Left hindlimb (tissue), 1 donor: ENCODE data around the gene SCMH1.
A peak's percentile ranks its signal among the peaks of the same experiment; 100 is the strongest.
"Not testable (repeated sequence)": the region's sequence is repeated elsewhere in the genome, so short reads cannot be mapped to it uniquely, and the experiment has no call there.

Source experiments
- DNase-seq: peaks from one replicate; pipeline ENCODE4 v3.0.0-alpha.2; 2018

SCMH1 gene

GRCh38 chr1:41200728-41201127 lies 41.4 kb downstream of the SCMH1 start:
- no peak for DNase-seq

GRCh38 chr1:41199375-41199774 lies 42.7 kb downstream of the SCMH1 start:
- no peak for DNase-seq

DNA sequence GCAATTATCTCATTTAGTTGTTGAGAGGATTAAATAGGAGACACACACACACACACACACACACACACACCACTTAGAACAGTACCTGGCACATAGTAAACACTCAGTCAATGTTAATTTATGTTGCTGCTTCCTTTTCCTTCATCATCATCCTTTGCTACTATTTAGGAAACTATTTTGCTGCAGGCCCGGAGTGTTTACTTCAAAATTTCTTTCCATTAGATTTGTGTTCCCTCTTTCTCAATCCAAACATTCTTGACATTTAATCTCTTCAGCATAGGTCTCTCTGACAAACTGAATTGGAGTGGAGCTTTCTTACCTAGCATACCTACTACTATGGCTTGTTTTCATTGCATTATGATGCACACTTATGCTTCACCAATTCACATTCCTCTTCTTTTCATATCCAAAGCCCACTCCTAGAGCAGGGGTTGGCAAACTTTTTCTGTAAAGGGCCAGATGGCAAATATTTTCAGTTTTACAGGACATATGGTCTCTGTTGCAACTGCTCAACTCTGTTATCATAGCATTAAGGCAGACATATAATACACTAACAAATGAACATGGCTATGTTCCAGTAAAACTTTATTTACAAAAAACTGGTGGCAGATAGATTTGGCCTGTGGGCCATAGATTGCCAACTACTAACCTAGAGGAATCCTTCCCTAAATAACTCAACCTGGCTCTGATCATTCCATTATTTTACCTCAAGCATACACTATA lies 49.5 kb downstream of the SCMH1 start:
- DNase-seq = no peak

DNA sequence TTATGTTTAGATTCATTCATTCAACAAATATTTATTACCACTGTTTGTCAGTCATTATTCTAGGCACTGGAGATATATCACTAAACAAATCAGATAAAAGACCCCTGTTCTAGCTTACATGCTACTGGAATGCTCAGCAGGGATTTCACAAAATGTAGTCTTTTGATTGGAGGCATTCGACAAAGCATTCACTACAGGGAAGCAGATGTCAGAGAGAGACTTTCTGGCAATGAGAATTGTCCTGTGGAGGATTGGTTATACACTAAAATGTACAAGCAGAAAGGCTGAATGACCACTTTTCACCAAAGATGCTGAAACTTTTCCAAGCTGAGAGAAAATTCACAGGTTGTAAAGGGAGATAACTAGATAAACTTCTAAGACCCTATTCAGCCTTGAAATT lies 57.7 kb downstream of the SCMH1 start:
- no peak for DNase-seq

- DNase-seq = not testable (repeated sequence)
Measured at GRCh38 chr1:41178230-41178629, 63.9 kb downstream of the SCMH1 start.

DNA sequence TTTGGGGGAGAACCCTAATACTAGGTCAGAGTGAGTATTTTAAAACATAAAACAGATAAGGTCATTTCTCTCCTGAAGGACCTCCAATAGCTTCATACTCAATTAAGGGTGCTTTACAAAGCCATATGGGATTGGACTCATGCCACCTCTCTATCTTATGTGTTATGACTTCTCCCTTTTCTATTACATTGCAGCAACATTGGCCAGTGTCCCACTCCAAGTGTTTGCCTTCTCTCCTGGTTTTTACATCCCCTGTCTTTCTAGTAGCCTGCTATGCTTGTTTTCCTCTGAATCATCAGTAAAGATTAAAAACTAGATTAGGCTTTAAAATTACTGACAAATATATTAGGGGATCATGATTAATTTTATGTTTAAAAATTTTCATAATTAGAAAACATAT lies 66.6 kb downstream of the SCMH1 start:
- DNase-seq = no peak

DNA sequence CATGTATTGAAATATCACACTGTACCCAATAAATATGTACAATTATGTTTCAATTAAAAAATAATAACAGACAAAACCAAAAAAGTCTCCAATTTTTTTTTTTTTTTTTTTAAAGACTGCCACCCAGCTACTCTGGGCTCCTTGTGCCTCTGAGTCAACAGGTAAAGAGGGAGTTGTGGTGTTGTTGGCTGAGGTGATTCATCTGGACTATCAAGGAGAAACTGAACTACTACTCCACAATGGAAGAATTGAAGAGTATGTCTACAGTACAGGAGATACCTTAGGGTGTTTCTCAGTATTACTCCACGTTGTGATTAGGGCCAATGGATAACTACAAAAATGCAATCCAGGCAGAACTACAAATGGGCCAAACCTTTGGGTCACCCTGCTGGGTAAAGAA lies 67.9 kb downstream of the SCMH1 start:
- DNase-seq = no peak

GRCh38 chr1:41173651-41174050 lies 68.5 kb downstream of the SCMH1 start:
- no peak for DNase-seq

GRCh38 chr1:41171266-41171874 lies 70.7 kb downstream of the SCMH1 start:
- no peak for DNase-seq

GRCh38 chr1:41169799-41170180 lies 72.3 kb downstream of the SCMH1 start:
- no peak for DNase-seq

DNA sequence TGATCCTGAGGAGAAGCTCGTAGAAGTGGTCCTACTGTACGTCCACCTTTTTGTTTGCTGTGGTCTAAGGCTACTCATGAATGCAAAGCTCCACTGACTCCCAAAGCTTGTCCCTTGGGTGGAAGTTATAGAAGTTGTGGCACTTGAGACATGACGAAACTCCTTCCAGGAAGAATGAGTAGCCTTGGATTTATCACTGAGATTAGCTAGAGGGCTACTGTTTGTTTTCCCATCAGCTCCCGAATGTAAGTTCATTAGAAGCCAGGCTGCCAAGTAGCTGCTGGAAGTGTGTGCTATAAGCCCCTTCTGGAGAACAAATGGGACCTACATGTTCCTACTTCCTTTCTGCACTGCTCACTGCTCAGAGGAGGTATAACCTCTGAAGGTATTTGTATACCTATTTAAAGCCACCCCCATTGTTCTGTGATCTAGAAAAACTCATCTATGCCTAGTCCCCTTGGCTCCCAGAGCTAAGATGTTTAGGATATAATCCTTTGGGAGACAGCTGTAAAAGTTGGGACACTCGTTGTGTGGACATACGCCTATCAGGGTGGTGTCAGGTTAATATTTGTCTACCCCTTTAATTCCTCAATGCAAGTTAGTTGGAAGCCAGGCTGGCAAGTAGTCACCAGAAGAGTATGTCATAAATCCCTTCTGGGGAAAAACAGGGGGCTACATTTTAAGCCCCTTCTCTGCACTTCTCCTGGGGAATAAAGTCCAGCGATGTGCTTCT lies 72.9 kb downstream of the SCMH1 start:
- DNase-seq = no peak

GRCh38 chr1:41167667-41168066 lies 74.4 kb downstream of the SCMH1 start:
- DNase-seq = no peak

- DNase-seq = no peak
Measured at GRCh38 chr1:41164727-41165126, 77.4 kb downstream of the SCMH1 start.

DNA sequence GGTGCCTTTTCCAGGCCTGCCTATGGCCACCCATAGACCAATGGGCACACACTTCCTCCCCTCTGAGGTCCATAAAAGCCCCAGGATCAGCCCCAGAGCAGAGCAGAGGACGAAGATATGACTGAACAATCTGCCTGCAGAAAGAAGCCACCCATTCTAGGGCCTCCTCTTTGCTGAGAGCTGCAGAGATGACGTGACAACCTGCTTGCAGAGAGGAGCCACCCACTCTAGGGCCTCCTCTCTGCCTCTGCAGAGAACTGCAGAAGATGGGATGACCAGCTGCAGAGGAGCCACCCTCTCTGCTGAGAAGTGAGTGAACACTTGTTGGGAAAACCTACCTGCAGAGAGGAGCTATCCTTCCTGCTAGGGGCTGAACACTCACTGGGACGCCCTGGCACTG lies 79.7 kb downstream of the SCMH1 start:
- no peak for DNase-seq

DNA sequence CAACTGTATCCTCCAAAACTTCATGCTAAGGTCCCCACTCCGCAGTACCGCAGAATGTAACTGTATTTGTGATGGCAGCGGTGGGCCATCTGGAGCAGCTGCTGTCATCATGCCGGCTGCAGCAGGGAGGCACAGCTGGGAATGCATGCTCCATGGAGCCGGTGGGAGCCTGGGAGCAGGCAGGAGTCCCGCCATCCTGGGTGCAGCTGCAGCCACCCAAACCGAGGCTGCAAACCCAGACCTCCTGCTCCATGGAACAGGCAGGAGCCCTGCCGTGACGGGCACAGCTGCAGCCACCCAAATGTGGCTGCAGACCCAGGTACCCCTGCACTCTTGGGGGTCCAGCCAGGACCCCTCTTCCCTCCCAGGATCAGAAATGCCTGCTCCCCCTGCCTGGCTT lies 80.3 kb downstream of the SCMH1 start:
- DNase-seq = peak; percentile 37

DNA sequence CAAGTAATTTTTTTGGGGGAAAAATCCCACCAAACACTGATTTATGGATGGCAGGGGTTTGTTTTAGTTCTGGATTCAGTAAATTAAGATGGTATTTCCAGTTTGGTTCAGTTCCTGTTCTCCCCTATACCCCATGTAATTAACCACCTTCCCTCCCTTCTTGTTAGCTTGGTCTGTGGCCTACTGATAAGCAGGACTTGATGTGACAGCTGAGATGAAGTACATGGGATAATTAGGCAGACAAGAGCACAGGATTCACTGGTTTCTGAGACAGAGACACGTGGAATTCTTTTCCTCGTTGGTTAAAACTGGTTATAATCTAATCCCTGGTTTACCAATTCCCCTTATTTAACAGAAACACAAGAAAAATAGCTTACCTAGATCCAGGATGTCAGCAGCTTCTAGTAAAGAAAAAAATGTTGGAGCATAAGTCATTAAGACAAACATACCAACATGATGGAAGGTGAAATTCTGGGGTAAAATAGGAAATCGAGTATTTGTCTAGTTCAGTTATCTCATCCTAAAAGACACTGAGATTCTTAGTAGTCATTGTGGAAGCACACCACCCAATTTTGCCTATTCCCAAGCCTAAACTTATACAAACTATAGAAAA lies 81.5 kb downstream of the SCMH1 start:
- no peak for DNase-seq

- DNase-seq = no peak
Measured at GRCh38 chr1:41158966-41159365, 83.1 kb downstream of the SCMH1 start.

- DNase-seq = no peak
Measured at GRCh38 chr1:41158147-41158875, 83.8 kb downstream of the SCMH1 start.

- DNase-seq = no peak
Measured at GRCh38 chr1:41155105-41155504, 87.0 kb downstream of the SCMH1 start.

GRCh38 chr1:41153750-41154274 lies 88.3 kb downstream of the SCMH1 start:
- DNase-seq = no peak

GRCh38 chr1:41152622-41153044 lies 89.5 kb downstream of the SCMH1 start:
- no peak for DNase-seq

DNA sequence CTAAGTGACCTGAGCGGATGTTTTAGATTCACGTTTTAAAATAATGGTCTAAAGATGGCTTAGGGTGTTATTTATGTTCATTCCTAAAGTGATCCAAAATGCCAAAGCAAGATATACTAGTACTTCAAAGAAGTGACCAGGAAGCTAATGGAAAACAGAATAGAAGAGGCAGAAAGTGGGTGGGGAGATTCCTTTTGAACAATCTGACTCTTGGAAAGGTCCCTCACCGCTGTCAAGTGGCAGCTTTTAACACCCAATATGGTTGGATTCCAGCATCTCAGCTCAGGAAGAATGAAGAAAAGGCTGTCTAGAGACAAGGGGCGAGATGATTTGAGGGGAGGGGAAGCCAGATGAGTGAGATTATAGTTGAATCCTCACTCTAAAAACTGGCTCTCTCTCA lies 90.3 kb downstream of the SCMH1 start:
- DNase-seq = no peak

DNA sequence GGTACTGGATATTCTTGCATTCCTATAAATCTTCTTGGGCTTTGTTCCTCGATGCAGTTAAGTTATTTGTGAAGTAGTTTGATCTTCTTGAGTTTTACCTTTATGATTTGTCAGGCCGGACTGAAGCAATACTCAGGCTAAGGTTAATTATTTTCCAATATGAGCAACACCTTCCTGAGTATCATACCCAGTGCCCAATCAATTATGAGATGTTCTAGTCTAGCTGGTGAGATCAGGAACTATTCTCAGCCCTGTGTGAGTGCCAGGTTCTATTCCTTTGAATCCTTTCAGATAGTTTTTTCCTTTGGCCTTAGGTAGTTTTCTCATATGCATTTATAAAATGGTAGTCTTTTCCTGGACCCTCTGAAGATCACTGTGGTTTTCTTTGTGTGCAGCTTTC lies 92.5 kb downstream of the SCMH1 start:
- DNase-seq = no peak
